Esophagus squamous epithelium (tissue), 5 donors: ENCODE data around the gene ADCY5. TPM values are rescaled to one million over a fixed set of nuclear protein-coding genes. Genes with fewer than 3 reads are reported as not detected.

ENCODE experiments used
- DNase-seq: peaks from one replicate; lab custom pipeline; 2025; lab: John Stamatoyannopoulos, UW
- H3K27ac ChIP-seq, 4 donors: fragments of 200-600 bp; sonication (generic); one replicate each; pipeline ENCODE4 v1.5.1; 2016 to 2019; ENCODE audit warnings: mild to moderate bottlenecking in 1 of 4
- H3K27me3 ChIP-seq, 4 donors: fragments of 200-600 bp; sonication (generic); 1 replicate in 3 of 4; 2 replicates in 1 of 4; pipeline versions ENCODE4 v1.5.1 to v1.6.0; 2017 to 2021; ENCODE audit warnings: antibody characterized with exemption in 1 of 4
- H3K36me3 ChIP-seq, 3 donors: fragments of 200-600 bp; sonication (generic); one replicate each; pipeline ENCODE4 v1.5.1; 2016 to 2019
- H3K4me1 ChIP-seq, 3 donors: fragments of 200-600 bp; sonication (generic); one replicate each; pipeline ENCODE4 v1.5.1; 2017 to 2019
- H3K4me3 ChIP-seq, 4 donors: fragments of 200-600 bp; sonication (generic); 1 replicate in 3 of 4; 2 replicates in 1 of 4; pipeline ENCODE4 v1.5.1; 2016 to 2019; ENCODE audit warnings: mild to moderate bottlenecking in 2 of 4, moderate library complexity in 1 of 4
- H3K9me3 ChIP-seq, 3 donors: fragments of 200-600 bp; sonication (generic); one replicate each; pipeline ENCODE4 v1.5.1; 2016 to 2019
- CTCF ChIP-seq, 6 experiments: fragments of 450-650 bp in 4 of 6; fragments of 200-600 bp in 2 of 6; sonication (generic) in 2 of 6; IDR thresholded peaks; one replicate each; pipeline ENCODE4 v1.5.1; 2016 to 2019; ENCODE audit warnings: antibody characterized with exemption in 6 of 6, mild to moderate bottlenecking in 4 of 6, moderate library complexity in 4 of 6
- POLR2A ChIP-seq, 4 donors: fragments of 450-650 bp; IDR thresholded peaks; one replicate each; pipeline ENCODE4 v1.6.1; 2017; ENCODE audit warnings: antibody characterized with exemption in 4 of 4, mild to moderate bottlenecking in 4 of 4, moderate library complexity in 3 of 4
- WGBS, 2 donors: methylation state at CpG; one replicate each; pipeline ENCODE4 v1.1.5; 2018; 5-methylcytosine and 5-hydroxymethylcytosine counted together
- intact Hi-C: fragments of 100-400 bp; cut with DNase I; formaldehyde crosslinking; loops from one replicate; pipeline ENCODE4 v1.15.0; 2022
- total RNA-seq, 4 donors: library from RNA; depleted of rRNA; stranded (reverse); fragments of >200 nt; gene quantifications; one replicate each; pipeline ENCODE4 v1.1.0, GENCODE V29; 2016
- donor health status: DM: yes; HTN: yes; CAD: no.

Gene ADCY5
- total RNA-seq, 4 donors from 2014 or later: 0.72 to 17.4 (median 5.3) TPM

- intact Hi-C loops: no loop called here
- no peak for DNase-seq
- TF ChIP-seq POLR2A (IDR thresholded peaks at IDR 0.05): no peak
- Histone ChIP-seq H3K27ac (no peak overlapping the region), H3K9me3 (no peaks in the 10 kb centered on the region), H3K27me3 (no peaks in the 10 kb centered on the region), H3K4me1 (no peaks in the 10 kb centered on the region), H3K36me3 (peaks cover 0 to 20% (median 0%) of the 10 kb centered on the region in 3 donors), H3K4me3 (no peak overlapping the region)
- WGBS, 2 donors: 0 to 74% methylated on average over 1 to 4 of the region's 11 CpGs
Observed at GRCh38 chr3:123295901-123296250, 153.0 kb downstream of the ADCY5 start.

GRCh38 chr3:123295171-123295900 lies 153.6 kb downstream of the ADCY5 start:
- intact Hi-C loops: no loop called here
- no peak overlapping the region for H3K27ac ChIP-seq
- no peaks in the 10 kb centered on the region for H3K9me3 ChIP-seq
- TF ChIP-seq CTCF (IDR thresholded peaks at IDR 0.05) (no peak), POLR2A (IDR thresholded peaks at IDR 0.05) (no peak)
- peaks cover 0 to 23% (median 0%) of the 10 kb centered on the region in 3 donors for H3K36me3 ChIP-seq
- no peaks in the 10 kb centered on the region for H3K4me1 ChIP-seq
- DNase-seq: no peak
- H3K27me3 ChIP-seq: no peaks in the 10 kb centered on the region
- 82 to 88% methylated on average over 3 to 4 of the region's 7 CpGs for WGBS, 2 donors
- no peak overlapping the region for H3K4me3 ChIP-seq

DNA sequence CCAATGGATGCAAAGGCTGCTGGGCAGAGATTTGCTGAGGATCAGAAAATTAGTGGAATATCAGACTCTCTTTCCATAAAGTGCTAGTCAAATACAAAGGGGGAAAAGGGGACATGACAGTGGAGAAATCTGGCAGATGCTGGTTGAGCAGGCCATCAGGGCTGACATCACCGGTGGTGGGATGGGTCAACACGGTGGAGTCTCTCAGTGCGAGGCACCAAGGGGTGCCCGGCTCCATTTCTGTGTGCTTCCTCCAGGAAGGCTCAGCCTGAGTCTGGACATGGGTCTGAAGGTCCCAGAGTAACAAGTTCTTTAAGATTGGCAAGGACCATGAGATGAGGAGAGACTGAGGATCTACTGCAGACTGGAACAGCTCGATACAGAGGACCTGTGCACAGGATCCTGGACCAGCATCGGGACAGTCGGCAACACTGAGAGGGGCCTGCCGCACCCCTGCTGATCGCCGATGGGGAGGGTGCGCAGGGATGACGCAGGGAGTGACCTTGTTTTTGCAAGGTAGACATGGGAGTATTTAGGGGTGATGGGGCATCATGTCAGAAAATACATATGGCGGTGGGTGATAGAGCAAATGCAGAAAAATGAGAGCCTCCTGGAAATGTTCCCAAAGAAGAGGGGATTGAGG lies 154.5 kb downstream of the ADCY5 start:
- Histone ChIP-seq H3K36me3 (peaks cover 0 to 18% (median 0%) of the 10 kb centered on the region in 3 donors), H3K4me3 (no peak overlapping the region), H3K27ac (no peak overlapping the region), H3K9me3 (no peaks in the 10 kb centered on the region), H3K4me1 (no peaks in the 10 kb centered on the region), H3K27me3 (no peaks in the 10 kb centered on the region)
- TF ChIP-seq POLR2A (IDR thresholded peaks at IDR 0.05) (no peak), CTCF (IDR thresholded peaks at IDR 0.05) (no peak)
- 92 to 94% methylated on average over 13 of the region's 13 CpGs for WGBS, 2 donors
- intact Hi-C loops: no loop called here
- no peak for DNase-seq

DNA sequence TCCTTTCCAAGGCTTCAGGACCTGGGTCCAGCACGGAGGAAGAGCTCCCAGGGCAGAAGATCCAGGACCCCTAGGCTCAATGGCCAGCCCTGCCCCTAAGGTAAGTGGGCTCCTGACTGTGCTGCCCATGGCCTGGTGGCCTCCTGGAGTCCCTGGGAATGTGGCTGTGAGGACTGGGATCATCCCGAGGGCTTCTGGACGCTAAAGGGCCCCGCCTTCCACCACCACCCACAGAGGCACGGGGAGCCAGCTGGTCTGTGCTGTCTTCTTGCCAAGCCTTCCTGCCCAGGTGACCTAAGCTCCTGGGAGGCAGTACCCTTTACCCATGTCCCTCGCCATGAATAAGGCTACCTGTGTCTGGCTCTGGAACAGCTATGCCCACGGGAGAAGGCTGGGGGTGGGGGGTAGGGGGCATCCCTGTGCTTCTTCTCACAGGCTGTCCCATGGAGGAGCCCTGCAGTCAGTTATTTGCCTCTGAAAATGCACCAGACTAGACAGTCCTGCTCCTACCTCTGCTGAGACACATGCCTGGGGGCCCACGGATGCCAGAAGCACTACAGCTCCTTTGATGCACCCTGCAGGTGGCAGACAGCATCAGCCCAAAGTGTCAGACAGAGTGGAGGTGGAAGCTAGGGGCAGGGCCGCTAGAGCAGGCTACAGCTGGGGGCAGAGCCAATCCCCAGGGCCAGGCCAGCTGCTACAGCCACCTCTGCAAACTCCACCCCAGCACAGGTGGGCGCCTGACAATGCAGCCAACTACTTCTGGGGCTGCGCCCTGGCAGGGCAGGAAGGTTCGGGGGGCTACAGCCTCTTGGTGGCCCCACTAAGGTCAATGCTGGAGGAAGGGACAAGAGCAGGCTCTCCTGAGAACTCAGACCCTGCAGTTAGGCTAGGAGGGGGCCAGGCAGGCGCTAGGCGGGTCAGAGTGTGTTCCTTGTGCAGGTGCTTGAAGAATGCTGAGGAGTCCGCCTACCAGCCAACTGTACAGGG lies 156.3 kb downstream of the ADCY5 start:
- H3K27me3 ChIP-seq: no peaks in the 10 kb centered on the region
- H3K4me3 ChIP-seq: no peak overlapping the region
- peaks cover 0 to 12% (median 0%) of the 10 kb centered on the region in 3 donors for H3K36me3 ChIP-seq
- no peak for DNase-seq
- no peaks in the 10 kb centered on the region for H3K4me1 ChIP-seq
- H3K9me3 ChIP-seq: no peaks in the 10 kb centered on the region
- no peak for TF ChIP-seq CTCF (IDR thresholded peaks at IDR 0.05)
- no peak for TF ChIP-seq POLR2A (IDR thresholded peaks at IDR 0.05)
- intact Hi-C loops: no loop called here
- WGBS, 2 donors: 49 to 81% methylated on average over 3 to 6 of the region's 15 CpGs
- H3K27ac ChIP-seq: no peak overlapping the region

DNA sequence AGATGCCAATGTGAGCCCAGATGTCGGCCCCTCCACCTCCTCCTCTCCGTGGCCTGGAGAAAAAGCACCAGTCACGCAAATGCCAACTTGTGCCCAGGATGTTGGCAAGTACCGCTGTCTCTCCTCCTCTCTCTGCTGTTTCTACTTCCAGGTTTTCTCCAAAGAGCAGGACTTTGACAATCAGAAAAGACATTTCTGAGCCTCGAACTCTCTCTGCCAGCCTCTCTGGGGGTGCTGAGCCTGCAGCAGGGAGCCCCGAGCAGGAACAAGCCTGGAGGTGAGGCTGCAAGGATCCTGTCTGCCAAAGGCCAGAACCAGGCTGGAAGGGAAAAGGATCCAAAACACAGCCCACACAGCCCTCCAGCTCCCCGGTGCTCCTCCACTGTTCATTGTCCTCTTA lies 157.5 kb downstream of the ADCY5 start:
- Histone ChIP-seq H3K27me3 (no peaks in the 10 kb centered on the region), H3K36me3 (peaks cover 0 to 12% (median 0%) of the 10 kb centered on the region in 3 donors), H3K4me1 (no peaks in the 10 kb centered on the region), H3K4me3 (no peak overlapping the region), H3K27ac (no peak overlapping the region), H3K9me3 (no peaks in the 10 kb centered on the region)
- TF ChIP-seq POLR2A (IDR thresholded peaks at IDR 0.05) (no peak), CTCF (IDR thresholded peaks at IDR 0.05) (no peak)
- intact Hi-C loops: no loop called here
- DNase-seq: no peak
- 60 to 73% methylated on average over 1 to 6 of the region's 7 CpGs for WGBS, 2 donors
